Small intestine (tissue), 7 donors: ENCODE measurements around the gene ABCF3. TPM values are rescaled to one million over a fixed set of nuclear protein-coding genes. Genes with fewer than 3 reads are reported as not detected.

ENCODE experiments used
- DNase-seq, 2 donors: peaks; one replicate each; pipeline versions ENCODE4 v3.0.0 to v3.0.0-alpha.2; 2013
- FAIRE-seq: peaks from 2 replicates; lab custom pipeline; 2012; peaks lifted over from hg19 to GRCh38; lab: Jason Lieb, UNC
- H3K27ac ChIP-seq, 3 donors: one replicate each; pipeline ENCODE4 v1.5.1; 2013; ENCODE audit warnings: low read length in 2 of 3, mild to moderate bottlenecking in 2 of 3, control low read depth in 1 of 3, inconsistent platforms in 1 of 3, low read depth in 1 of 3, moderate library complexity in 1 of 3
- H3K27me3 ChIP-seq, 3 donors: one replicate each; pipeline ENCODE4 v1.6.1; 2013; ENCODE audit warnings: low read length in 3 of 3, inconsistent platforms in 1 of 3; ENCODE audit not compliant: control insufficient read depth in 3 of 3, insufficient read depth in 3 of 3
- H3K36me3 ChIP-seq, 3 donors: one replicate each; pipeline ENCODE4 v1.6.1; 2013; ENCODE audit warnings: low read length in 3 of 3, inconsistent platforms in 1 of 3, low read depth in 1 of 3, mild to moderate bottlenecking in 1 of 3, moderate library complexity in 1 of 3; ENCODE audit not compliant: control insufficient read depth in 3 of 3, insufficient read depth in 2 of 3
- H3K4me1 ChIP-seq, 3 donors: one replicate each; pipeline ENCODE4 v1.6.1; 2013; ENCODE audit warnings: low read length in 2 of 3, inconsistent platforms in 1 of 3, low read depth in 1 of 3, mild to moderate bottlenecking in 1 of 3, moderate library complexity in 1 of 3; ENCODE audit not compliant: control insufficient read depth in 3 of 3, insufficient read depth in 2 of 3
- H3K4me3 ChIP-seq, 3 donors: one replicate each; pipeline ENCODE4 v1.5.1; 2013; ENCODE audit warnings: low read length in 3 of 3, control low read depth in 1 of 3, inconsistent platforms in 1 of 3, low read depth in 1 of 3, mild to moderate bottlenecking in 1 of 3, moderate library complexity in 1 of 3
- H3K9me3 ChIP-seq, 2 donors: one replicate each; pipeline ENCODE4 v1.6.1; 2013; ENCODE audit warnings: low read depth in 1 of 2, low read length in 1 of 2; ENCODE audit not compliant: control insufficient read depth in 2 of 2, insufficient read depth in 1 of 2
- WGBS, 3 donors: extraction: QIAGEN DNeasy Blood & Tissue Kit; methylation state at CpG; one replicate each; pipeline ENCODE4 v1.1.7; 2013; 5-methylcytosine and 5-hydroxymethylcytosine counted together
- polyA plus RNA-seq, 4 donors: library from polyadenylated mRNA; stranded (reverse) in 3 of 4; unstranded in 1 of 4; fragments of 200-250 nt in 3 of 4; fragments of 120-200 nt in 1 of 4; gene quantifications; one replicate each; pipeline versions ENCODE4 v1.2.1 to v1.2.3, GENCODE V29; 2013
- donor health status: healthy with polysubstance abuse.
- donor health status: control.
- donor health status: control.
- donor health status: Bipolar disorder and iron deficiency.
- donor health status: healthy.

The ABCF3 gene
- polyA plus RNA-seq, 4 donors, result 43.7 to 93.5 (median 65.4) TPM

DNA sequence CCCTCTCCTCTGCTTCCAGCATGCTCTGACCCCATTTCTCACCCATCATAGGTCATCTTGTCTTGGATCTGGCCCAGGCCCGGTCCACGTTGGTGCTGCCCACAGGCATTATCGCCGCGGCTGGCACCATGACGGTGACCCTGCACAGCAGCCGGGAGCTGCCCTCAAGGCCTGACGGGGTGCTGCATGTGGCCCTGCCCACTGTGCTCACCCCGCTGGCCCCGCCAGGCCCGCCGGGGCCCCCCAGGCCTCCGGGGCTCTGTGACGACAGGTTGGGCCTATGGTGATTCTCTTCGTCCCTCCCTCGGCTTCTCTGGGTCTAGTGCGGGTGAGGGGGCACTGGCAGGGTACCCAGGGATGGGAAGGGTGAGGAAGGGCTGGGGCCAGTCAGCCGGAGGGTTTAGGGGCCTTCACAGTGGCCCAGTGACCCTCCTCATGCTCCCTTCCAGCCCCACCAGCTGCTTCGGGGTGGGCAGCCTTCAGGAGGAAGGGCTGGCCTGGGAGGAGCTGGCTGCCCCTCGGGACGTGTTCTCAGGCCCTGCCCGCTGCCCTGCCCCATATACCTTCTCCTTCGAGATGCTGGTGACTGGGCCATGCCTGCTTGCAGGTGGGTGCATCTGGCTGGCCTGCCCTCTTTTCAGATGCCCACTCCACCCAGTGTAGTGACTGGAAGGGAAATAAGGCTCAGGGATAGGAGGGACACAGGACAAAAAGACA, 47.3 kb downstream of the ABCF3 start:
- no peak for FAIRE-seq
- WGBS, 3 donors, result 86 to 88% (median 87%) methylated on average over 21 to 23 of the region's 23 CpGs
- Histone ChIP-seq H3K36me3 (peaks cover 0 to 2% (median 0%) of the 10 kb centered on the region in 3 donors), H3K9me3 (no peaks in the 10 kb centered on the region), H3K27me3 (peaks cover 0 to 54% (median 27%) of the 10 kb centered on the region in 3 donors), H3K4me1 (peaks cover 0 to 5% (median 0%) of the 10 kb centered on the region in 3 donors), H3K4me3 (no peak overlapping the region), H3K27ac (no peak overlapping the region)
- no peak for DNase-seq

DNA sequence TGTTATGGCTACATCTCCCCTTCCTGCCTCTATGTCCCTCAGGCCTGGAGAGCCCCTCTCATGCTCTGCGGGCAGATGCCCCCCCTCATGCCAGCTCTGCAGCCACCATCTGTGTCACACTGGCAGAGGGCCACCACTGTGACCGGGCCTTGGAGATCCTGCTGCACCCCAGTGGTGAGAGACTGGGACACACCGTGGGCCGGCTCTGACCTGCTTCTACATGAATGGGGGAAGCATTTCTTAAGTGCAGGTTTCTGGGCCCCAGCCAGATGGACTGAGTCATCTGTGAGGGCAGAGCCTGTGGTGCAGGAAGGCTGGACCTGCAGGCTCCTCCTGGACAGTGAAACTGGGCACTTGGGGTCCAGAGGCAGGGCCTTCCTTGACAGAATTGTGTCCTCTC, 48.2 kb downstream of the ABCF3 start:
- 30 to 39% (median 33%) methylated on average over 4 of the region's 4 CpGs for WGBS, 3 donors
- peaks cover 0 to 45% (median 24%) of the 10 kb centered on the region in 3 donors for H3K27me3 ChIP-seq
- DNase-seq, result no peak

DNA sequence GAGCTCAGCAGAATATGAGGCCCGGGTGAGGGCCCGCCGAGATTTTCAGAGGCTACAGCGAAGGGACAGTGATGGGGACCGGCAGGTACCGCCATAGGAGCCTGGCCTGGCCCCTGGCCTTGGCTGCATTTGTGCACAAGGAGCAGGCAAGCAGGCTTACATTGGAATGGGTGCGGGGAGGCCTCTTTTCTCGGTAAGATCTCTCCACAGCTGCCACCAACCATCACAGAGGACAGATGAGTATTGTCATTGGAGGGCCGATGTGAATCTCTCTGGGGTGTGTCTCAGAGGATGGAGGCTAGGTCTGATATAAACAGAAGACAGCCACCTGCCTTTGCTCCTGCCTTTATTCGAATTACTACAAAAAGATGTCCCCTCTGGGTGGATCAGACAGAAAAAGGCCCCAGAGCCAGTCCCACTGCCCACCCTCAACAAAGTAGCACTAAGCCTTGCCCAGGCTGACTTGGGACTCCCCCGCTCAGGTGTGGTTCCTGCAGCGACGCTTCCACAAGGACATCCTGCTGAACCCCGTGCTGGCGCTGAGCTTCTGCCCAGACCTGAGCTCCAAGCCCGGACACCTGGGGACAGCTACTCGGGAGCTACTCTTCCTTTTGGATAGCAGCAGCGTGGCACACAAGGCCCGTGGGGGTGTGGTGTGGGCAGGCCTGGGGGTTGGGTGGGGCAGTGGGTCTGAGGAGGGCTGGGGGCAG, 48.8 kb downstream of the ABCF3 start:
- no peak overlapping the region for H3K27ac ChIP-seq
- peaks cover 0 to 2% of the 10 kb centered on the region in 2 donors for H3K9me3 ChIP-seq
- no peak for FAIRE-seq
- H3K27me3 ChIP-seq, result peaks cover 0 to 41% (median 21%) of the 10 kb centered on the region in 3 donors
- DNase-seq, result no peak
- no peak overlapping the region for H3K4me3 ChIP-seq
- 82 to 90% (median 87%) methylated on average over 19 of the region's 19 CpGs for WGBS, 3 donors
- peaks cover 0 to 2% (median 0%) of the 10 kb centered on the region in 3 donors for H3K4me1 ChIP-seq
- peaks cover 0 to 2% (median 0%) of the 10 kb centered on the region in 3 donors for H3K36me3 ChIP-seq

More for the DNA sequence above, 48.2 kb downstream of the ABCF3 start:
- H3K9me3 ChIP-seq, result peaks cover 0 to 2% of the 10 kb centered on the region in 2 donors
- no peak overlapping the region for H3K27ac ChIP-seq
- peaks cover 0 to 5% (median 0%) of the 10 kb centered on the region in 3 donors for H3K4me1 ChIP-seq
- no peak overlapping the region for H3K4me3 ChIP-seq
- no peak for FAIRE-seq
- H3K36me3 ChIP-seq, result peaks cover 0 to 2% (median 0%) of the 10 kb centered on the region in 3 donors

DNA sequence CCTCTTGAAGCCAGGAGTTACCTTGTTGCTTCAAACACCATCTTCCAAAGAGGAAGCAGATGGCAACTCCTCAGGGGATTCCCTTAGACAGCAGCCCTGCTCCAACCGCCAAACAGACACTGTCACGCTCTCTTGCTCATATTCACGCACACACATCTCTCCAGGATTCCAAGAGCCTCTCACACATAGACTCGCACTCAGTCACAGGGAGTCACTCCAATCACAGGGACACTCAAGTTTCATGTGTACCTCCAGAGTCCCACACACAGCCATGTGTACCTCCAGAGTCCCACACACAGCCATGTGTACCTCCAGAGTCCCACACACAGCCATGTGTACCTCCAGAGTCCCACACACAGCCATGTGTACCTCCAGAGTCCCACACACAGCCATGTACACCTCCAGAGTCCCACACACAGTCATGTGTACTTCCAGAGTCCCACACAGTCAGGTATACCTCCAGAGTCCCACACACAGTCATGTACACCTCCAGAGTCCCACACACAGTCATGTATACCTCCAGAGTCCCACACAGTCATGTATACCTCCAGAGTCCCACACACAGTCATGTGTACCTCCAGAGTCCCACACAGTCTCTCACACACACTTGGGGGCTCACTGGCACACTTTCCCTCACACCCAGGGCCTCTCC, 49.5 kb downstream of the ABCF3 start:
- DNase-seq (no peak), FAIRE-seq (no peak)
- peaks cover 0 to 37% (median 17%) of the 10 kb centered on the region in 3 donors for H3K27me3 ChIP-seq
- no peak overlapping the region for H3K27ac ChIP-seq
- 82 to 91% (median 86%) methylated on average over 4 of the region's 4 CpGs for WGBS, 3 donors
- no peaks in the 10 kb centered on the region for H3K4me1 ChIP-seq
- H3K9me3 ChIP-seq, result peaks cover 0 to 2% of the 10 kb centered on the region in 2 donors
- H3K4me3 ChIP-seq, result no peak overlapping the region
- peaks cover 0 to 2% (median 0%) of the 10 kb centered on the region in 3 donors for H3K36me3 ChIP-seq

DNA sequence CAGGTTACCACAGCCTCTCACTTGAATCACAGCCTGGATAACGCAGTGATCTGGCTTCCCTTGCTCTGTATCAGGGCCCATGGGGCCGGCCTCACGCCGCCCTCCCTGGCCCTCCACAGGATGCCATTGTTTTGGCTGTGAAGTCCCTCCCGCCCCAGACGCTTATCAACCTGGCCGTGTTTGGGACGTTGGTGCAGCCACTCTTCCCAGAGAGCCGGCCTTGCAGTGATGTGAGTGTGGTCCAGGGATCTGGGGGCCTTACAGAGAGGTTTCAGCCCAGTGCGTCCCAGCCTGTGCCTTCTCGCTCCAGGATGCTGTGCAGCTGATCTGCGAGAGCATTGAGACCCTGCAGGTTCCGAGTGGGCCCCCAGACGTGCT, 50.0 kb downstream of the ABCF3 start:
- Histone ChIP-seq H3K9me3 (peaks cover 0 to 2% of the 10 kb centered on the region in 2 donors), H3K36me3 (peaks cover 0 to 2% (median 0%) of the 10 kb centered on the region in 3 donors), H3K4me1 (no peaks in the 10 kb centered on the region), H3K27me3 (peaks cover 0 to 34% (median 14%) of the 10 kb centered on the region in 3 donors), H3K27ac (no peak overlapping the region), H3K4me3 (no peak overlapping the region)
- FAIRE-seq, result no peak
- DNase-seq, result no peak
- WGBS, 3 donors, result 67 to 85% (median 82%) methylated on average over 14 of the region's 14 CpGs

DNA sequence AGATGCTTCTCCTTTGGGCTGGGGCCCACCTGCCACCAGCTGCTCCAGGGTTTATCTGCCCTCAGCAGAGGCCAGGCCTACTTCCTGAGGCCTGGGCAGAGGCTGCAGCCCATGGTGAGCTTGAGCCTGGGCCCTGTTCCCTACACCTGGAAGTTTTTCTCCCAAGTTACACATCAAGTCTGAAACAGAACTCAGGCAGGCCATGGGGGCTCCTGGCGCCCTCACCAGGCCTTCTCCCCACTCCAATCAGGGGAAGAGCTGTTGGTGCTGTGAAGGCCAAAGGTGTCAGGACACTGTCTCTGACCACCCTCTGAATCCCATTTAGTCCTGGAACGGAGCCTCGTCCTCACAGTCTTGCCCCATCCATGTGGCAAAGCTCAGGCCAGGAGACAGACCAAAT, 50.6 kb downstream of the ABCF3 start:
- peaks cover 0 to 28% (median 8%) of the 10 kb centered on the region in 3 donors for H3K27me3 ChIP-seq
- FAIRE-seq (no peak), DNase-seq (no peak)
- H3K4me1 ChIP-seq, result no peaks in the 10 kb centered on the region
- 81 to 94% (median 82%) methylated on average over 3 of the region's 3 CpGs for WGBS, 3 donors
- H3K9me3 ChIP-seq, result peaks cover 0 to 2% of the 10 kb centered on the region in 2 donors
- peaks cover 0 to 2% (median 0%) of the 10 kb centered on the region in 3 donors for H3K36me3 ChIP-seq
- no peak overlapping the region for H3K27ac ChIP-seq
- H3K4me3 ChIP-seq, result no peak overlapping the region

DNA sequence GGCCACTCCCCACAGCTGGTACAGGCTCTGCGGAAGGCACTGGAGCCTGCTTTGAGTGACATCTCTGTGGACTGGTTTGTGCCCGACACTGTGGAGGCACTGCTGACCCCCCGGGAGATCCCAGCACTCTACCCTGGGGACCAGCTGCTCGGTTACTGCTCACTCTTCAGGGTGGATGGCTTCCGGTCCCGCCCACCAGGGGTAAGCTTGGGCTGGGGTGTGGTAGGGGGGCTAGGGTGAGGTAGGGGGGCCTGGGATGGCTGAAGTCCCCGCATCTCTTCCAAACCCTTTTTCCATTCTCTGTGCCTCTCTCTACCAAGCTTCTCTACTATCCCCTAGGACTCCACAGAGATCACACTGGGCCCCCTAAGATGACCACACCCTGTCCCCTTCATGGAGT, 51.2 kb downstream of the ABCF3 start:
- Histone ChIP-seq H3K36me3 (peaks cover 0 to 5% (median 0%) of the 10 kb centered on the region in 3 donors), H3K27me3 (peaks cover 0 to 22% (median 3%) of the 10 kb centered on the region in 3 donors), H3K4me3 (no peak overlapping the region), H3K4me1 (peaks cover 0 to 3% (median 0%) of the 10 kb centered on the region in 3 donors), H3K27ac (no peak overlapping the region), H3K9me3 (peaks cover 0 to 2% of the 10 kb centered on the region in 2 donors)
- 79 to 86% (median 83%) methylated on average over 7 of the region's 7 CpGs for WGBS, 3 donors
- DNase-seq (no peak), FAIRE-seq (no peak)

DNA sequence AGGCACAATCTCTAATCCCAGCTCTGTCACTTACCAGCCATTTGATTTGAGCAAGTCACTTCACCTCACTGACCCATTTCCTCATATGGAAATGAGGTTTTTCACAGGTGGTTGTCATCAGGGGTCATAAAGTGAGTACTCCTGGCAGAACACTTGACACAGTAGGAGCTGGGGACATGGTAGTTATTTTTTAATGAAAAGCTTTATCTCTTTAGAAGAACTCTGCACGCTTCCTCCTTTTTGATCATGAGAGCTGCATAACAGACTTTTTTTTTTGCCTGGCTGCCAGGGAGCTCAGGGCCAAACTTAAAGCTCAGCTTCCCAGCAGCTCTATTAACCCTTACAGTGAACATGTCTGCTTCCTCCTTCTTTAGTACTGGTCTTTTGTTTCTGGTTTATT, 51.8 kb downstream of the ABCF3 start:
- Histone ChIP-seq H3K36me3 (peaks cover 0 to 9% (median under 1%) of the 10 kb centered on the region in 3 donors), H3K27me3 (peaks cover 0 to 16% (median 0%) of the 10 kb centered on the region in 3 donors), H3K9me3 (peaks cover 0 to 2% of the 10 kb centered on the region in 2 donors), H3K4me1 (peaks cover 0 to 4% (median 0%) of the 10 kb centered on the region in 3 donors), H3K27ac (no peak overlapping the region), H3K4me3 (no peak overlapping the region)
- no peak for DNase-seq
- FAIRE-seq, result no peak
- WGBS, 3 donors, result 0 to 18% (median 0%) methylated on average over 1 of the region's 1 CpG
